ENCODE measurements around the gene RANBP9. TPM values are rescaled to one million over a fixed set of nuclear protein-coding genes. Genes with fewer than 3 reads are reported as not detected.

RANBP9 gene
- total RNA-seq, 1 experiment from 2014 or later, result 57.4 TPM

DNA sequence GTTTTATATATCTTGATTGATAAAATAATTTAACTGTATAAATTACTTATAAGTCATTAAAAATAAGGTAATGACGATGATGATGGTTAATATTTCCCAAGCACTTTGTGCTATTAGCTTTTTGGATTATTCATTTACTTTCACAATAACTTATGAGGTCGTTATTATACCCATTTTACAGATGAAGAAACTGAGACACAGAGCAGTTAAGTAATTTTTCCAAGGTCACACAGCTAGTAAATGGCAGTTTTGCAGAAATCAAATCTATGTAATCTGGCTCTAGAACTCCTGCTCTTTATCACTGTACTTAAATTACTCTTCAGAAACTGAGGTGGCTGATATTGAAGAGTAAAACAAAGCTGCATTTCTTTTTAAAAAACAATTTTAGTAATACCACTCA is 78.3 kb downstream of the RANBP9 start:
- no peak for DNase-seq (ENCODE audit: low spot score)
- TF ChIP-seq, protein P1, sequence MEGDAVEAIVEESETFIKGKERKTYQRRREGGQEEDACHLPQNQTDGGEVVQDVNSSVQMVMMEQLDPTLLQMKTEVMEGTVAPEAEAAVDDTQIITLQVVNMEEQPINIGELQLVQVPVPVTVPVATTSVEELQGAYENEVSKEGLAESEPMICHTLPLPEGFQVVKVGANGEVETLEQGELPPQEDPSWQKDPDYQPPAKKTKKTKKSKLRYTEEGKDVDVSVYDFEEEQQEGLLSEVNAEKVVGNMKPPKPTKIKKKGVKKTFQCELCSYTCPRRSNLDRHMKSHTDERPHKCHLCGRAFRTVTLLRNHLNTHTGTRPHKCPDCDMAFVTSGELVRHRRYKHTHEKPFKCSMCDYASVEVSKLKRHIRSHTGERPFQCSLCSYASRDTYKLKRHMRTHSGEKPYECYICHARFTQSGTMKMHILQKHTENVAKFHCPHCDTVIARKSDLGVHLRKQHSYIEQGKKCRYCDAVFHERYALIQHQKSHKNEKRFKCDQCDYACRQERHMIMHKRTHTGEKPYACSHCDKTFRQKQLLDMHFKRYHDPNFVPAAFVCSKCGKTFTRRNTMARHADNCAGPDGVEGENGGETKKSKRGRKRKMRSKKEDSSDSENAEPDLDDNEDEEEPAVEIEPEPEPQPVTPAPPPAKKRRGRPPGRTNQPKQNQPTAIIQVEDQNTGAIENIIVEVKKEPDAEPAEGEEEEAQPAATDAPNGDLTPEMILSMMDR (conservative IDR thresholded peaks at IDR 0.05; ENCODE audit: low read depth, low read length), result no peak
- TF ChIP-seq EZH2 (IDR thresholded peaks at IDR 0.05; ENCODE audit: borderline replicate concordance, low read depth, low read length, poor library complexity, severe bottlenecking), result no peak
- Histone ChIP-seq H3K4me3 (ENCODE audit: low read depth, low read length, poor library complexity, severe bottlenecking) (no peak overlapping the region), H3K27ac (ENCODE audit: low read depth, low read length, poor library complexity, severe bottlenecking) (no peak overlapping the region), H3K27me3 (replicated peaks; ENCODE audit: insufficient read depth, low read depth, low read length, poor library complexity) (no peaks in the 10 kb centered on the region), H3K9me3 (ENCODE audit: low read depth, low read length, poor library complexity, severe bottlenecking) (no peaks in the 10 kb centered on the region), H3K36me3 (ENCODE audit: insufficient read depth, low read length, poor library complexity, severe bottlenecking) (peaks cover 51% of the 10 kb centered on the region), H3K4me1 (ENCODE audit: insufficient read depth, low read length, poor library complexity, severe bottlenecking) (no peaks in the 10 kb centered on the region)
- no TSS peak for BruUV-seq (replicated peaks)
- ChIA-PET CTCF (no interaction called here), POLR2A (ENCODE audit: low non-redundant PET) (no interaction called here)
- intact Hi-C loops (cut with micrococcal nuclease; ENCODE audit: unreplicated experiment), result no loop called here

DNA sequence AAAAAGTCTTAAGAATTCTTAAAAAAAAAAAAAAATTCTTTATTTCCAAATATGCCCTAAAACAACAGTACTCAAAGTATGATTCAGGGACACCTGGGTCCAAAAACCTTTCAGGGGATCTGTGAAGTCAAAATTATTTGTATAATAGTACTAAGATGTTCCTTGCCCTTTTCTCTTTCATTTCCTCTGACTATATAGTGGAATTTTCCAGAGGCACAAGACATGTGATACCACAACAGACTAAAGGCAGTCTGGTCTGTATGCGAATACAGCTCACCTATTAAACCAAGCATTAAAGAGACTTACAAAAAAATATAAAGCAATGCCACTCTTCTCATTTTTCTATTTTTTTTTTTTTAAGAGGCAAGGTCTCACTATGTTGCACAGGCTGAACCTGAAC is 81.1 kb downstream of the RANBP9 start:
- CTCF ChIA-PET, result no interaction called here
- intact Hi-C loops (cut with micrococcal nuclease; ENCODE audit: unreplicated experiment), result no loop called here
- no peak overlapping the region for H3K4me3 ChIP-seq (ENCODE audit: low read depth, low read length, poor library complexity, severe bottlenecking)
- BruUV-seq (replicated peaks), result no TSS peak
- H3K9me3 ChIP-seq (ENCODE audit: low read depth, low read length, poor library complexity, severe bottlenecking), result no peaks in the 10 kb centered on the region
- H3K27me3 ChIP-seq (replicated peaks; ENCODE audit: insufficient read depth, low read depth, low read length, poor library complexity), result no peaks in the 10 kb centered on the region
- H3K4me1 ChIP-seq (ENCODE audit: insufficient read depth, low read length, poor library complexity, severe bottlenecking), result no peaks in the 10 kb centered on the region
- no peak overlapping the region for H3K27ac ChIP-seq (ENCODE audit: low read depth, low read length, poor library complexity, severe bottlenecking)
- TF ChIP-seq, protein P1 (conservative IDR thresholded peaks at IDR 0.05; ENCODE audit: low read depth, low read length), result no peak
- no peak for TF ChIP-seq EZH2 (IDR thresholded peaks at IDR 0.05; ENCODE audit: borderline replicate concordance, low read depth, low read length, poor library complexity, severe bottlenecking)
- POLR2A ChIA-PET (ENCODE audit: low non-redundant PET), result interaction anchor here (0.6 kb wide), 1 partner anchor 24 kb away, joined by 4 read pairs; no protein-coding TSS in a partner anchor
- peaks cover 46% of the 10 kb centered on the region for H3K36me3 ChIP-seq (ENCODE audit: insufficient read depth, low read length, poor library complexity, severe bottlenecking)
- DNase-seq (ENCODE audit: low spot score), result no peak

DNA sequence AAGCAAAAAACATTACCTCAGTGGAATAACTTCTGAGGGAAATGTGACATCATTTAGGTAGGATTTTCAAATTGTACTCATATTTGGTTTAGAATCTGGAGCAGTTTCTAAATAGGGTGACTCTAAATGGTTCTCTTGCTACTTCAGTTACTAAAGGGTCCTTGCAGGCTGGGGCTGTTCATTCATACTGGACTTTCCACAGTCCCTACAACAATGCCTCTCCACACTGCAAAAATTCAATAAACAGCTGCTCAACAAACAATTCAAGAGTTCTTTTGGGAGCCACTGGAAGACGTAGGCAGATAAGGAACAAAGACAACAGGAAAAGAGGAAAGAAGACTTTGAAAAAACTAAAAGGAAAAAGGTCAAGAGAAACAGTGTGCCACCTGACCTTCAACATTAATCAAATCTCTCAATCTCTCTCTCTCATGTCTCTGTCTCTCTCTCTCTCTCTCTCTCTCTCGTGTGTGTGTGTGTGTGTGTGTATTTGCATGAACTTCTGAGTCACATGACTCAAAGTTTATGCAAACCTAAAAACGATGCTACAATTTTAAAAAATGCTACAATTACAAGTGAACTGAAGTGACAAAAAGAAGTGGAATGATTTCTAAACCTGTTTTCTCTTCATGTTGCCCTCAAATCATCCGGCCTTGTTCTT is 82.0 kb downstream of the RANBP9 start:
- Histone ChIP-seq H3K27me3 (replicated peaks; ENCODE audit: insufficient read depth, low read depth, low read length, poor library complexity) (no peaks in the 10 kb centered on the region), H3K27ac (ENCODE audit: low read depth, low read length, poor library complexity, severe bottlenecking) (no peak overlapping the region), H3K4me1 (ENCODE audit: insufficient read depth, low read length, poor library complexity, severe bottlenecking) (no peaks in the 10 kb centered on the region), H3K4me3 (ENCODE audit: low read depth, low read length, poor library complexity, severe bottlenecking) (no peak overlapping the region), H3K9me3 (ENCODE audit: low read depth, low read length, poor library complexity, severe bottlenecking) (no peaks in the 10 kb centered on the region), H3K36me3 (ENCODE audit: insufficient read depth, low read length, poor library complexity, severe bottlenecking) (peaks cover 53% of the 10 kb centered on the region)
- ChIA-PET POLR2A (ENCODE audit: low non-redundant PET) (no interaction called here), CTCF (no interaction called here)
- intact Hi-C loops (cut with micrococcal nuclease; ENCODE audit: unreplicated experiment), result loop anchor here (5.0 kb wide), 1 partner anchor 73 kb away; no protein-coding TSS in a partner anchor
- no peak for DNase-seq (ENCODE audit: low spot score)
- TF ChIP-seq, protein P1 (conservative IDR thresholded peaks at IDR 0.05; ENCODE audit: low read depth, low read length), result no peak
- TF ChIP-seq EZH2 (IDR thresholded peaks at IDR 0.05; ENCODE audit: borderline replicate concordance, low read depth, low read length, poor library complexity, severe bottlenecking), result no peak
- no TSS peak for BruUV-seq (replicated peaks)
